ENCODE data around the gene CD180. TPM values are rescaled to one million over a fixed set of nuclear protein-coding genes. Genes with fewer than 3 reads are reported as not detected.

The CD180 gene
- total RNA-seq, 1 donor from 2014 or later = 1.0 TPM

- H3K9me3 ChIP-seq (ENCODE audit: control insufficient read depth in 3 of 3, low read length in 3 of 3) = no peaks in the 10 kb centered on the region
- peak overlapping the region; percentile 37 to 61 (median 52) for H3K4me3 ChIP-seq (ENCODE audit: low read length in 3 of 3)
- H3K9ac ChIP-seq (ENCODE audit: low read depth in 1 of 3, low read length in 3 of 3) = peak overlapping the region; percentile 38 to 74 (median 64)
- no peaks in the 10 kb centered on the region for H3K27me3 ChIP-seq (ENCODE audit: control insufficient read depth in 3 of 3, insufficient read depth in 3 of 3, low read length in 3 of 3)
- H3K36me3 ChIP-seq (ENCODE audit: control insufficient read depth in 3 of 3, insufficient read depth in 3 of 3, low read length in 3 of 3) = peaks cover 25 to 33% (median 27%) of the 10 kb centered on the region in 3 donors
- peak overlapping the region; percentile 67 for H3K27ac ChIP-seq (ENCODE audit: low read depth, low read length)
- H3K4me1 ChIP-seq (ENCODE audit: control insufficient read depth in 3 of 3, insufficient read depth in 3 of 3, low read length in 3 of 3) = peaks cover 0 to 7% (median 6%) of the 10 kb centered on the region in 3 donors
Measured at GRCh38 chr5:67166460-67167285, 29.9 kb downstream of the CD180 start.

- H3K36me3 ChIP-seq (ENCODE audit: control insufficient read depth in 3 of 3, insufficient read depth in 3 of 3, low read length in 3 of 3) = peaks cover 25 to 33% (median 27%) of the 10 kb centered on the region in 3 donors
- peak overlapping the region; percentile 37 to 61 (median 52) for H3K4me3 ChIP-seq (ENCODE audit: low read length in 3 of 3)
- H3K4me1 ChIP-seq (ENCODE audit: control insufficient read depth in 3 of 3, insufficient read depth in 3 of 3, low read length in 3 of 3) = peaks cover 0 to 7% (median 6%) of the 10 kb centered on the region in 3 donors
- peak overlapping the region; percentile 38 to 74 (median 64) for H3K9ac ChIP-seq (ENCODE audit: low read depth in 1 of 3, low read length in 3 of 3)
- no peaks in the 10 kb centered on the region for H3K9me3 ChIP-seq (ENCODE audit: control insufficient read depth in 3 of 3, low read length in 3 of 3)
- H3K27ac ChIP-seq (ENCODE audit: low read depth, low read length) = peak overlapping the region; percentile 67
- no peaks in the 10 kb centered on the region for H3K27me3 ChIP-seq (ENCODE audit: control insufficient read depth in 3 of 3, insufficient read depth in 3 of 3, low read length in 3 of 3)
Measured at GRCh38 chr5:67165526-67166459, 30.8 kb downstream of the CD180 start.

GRCh38 chr5:67164856-67165525 is 31.6 kb downstream of the CD180 start:
- no peak overlapping the region for H3K9ac ChIP-seq (ENCODE audit: low read depth in 1 of 3, low read length in 3 of 3)
- no peak overlapping the region for H3K27ac ChIP-seq (ENCODE audit: low read depth, low read length)
- peaks cover 25 to 33% (median 27%) of the 10 kb centered on the region in 3 donors for H3K36me3 ChIP-seq (ENCODE audit: control insufficient read depth in 3 of 3, insufficient read depth in 3 of 3, low read length in 3 of 3)
- H3K4me1 ChIP-seq (ENCODE audit: control insufficient read depth in 3 of 3, insufficient read depth in 3 of 3, low read length in 3 of 3) = peaks cover 0 to 7% (median 6%) of the 10 kb centered on the region in 3 donors
- no peak overlapping the region for H3K4me3 ChIP-seq (ENCODE audit: low read length in 3 of 3)
- H3K27me3 ChIP-seq (ENCODE audit: control insufficient read depth in 3 of 3, insufficient read depth in 3 of 3, low read length in 3 of 3) = no peaks in the 10 kb centered on the region
- no peaks in the 10 kb centered on the region for H3K9me3 ChIP-seq (ENCODE audit: control insufficient read depth in 3 of 3, low read length in 3 of 3)

GRCh38 chr5:67163863-67164595 is 32.6 kb downstream of the CD180 start:
- no peak overlapping the region for H3K4me3 ChIP-seq (ENCODE audit: low read length in 3 of 3)
- H3K36me3 ChIP-seq (ENCODE audit: control insufficient read depth in 3 of 3, insufficient read depth in 3 of 3, low read length in 3 of 3) = peaks cover 25 to 33% (median 27%) of the 10 kb centered on the region in 3 donors
- H3K4me1 ChIP-seq (ENCODE audit: control insufficient read depth in 3 of 3, insufficient read depth in 3 of 3, low read length in 3 of 3) = peaks cover 0 to 7% (median 6%) of the 10 kb centered on the region in 3 donors
- H3K27ac ChIP-seq (ENCODE audit: low read depth, low read length) = no peak overlapping the region
- H3K9ac ChIP-seq (ENCODE audit: low read depth in 1 of 3, low read length in 3 of 3) = no peak overlapping the region
- no peaks in the 10 kb centered on the region for H3K9me3 ChIP-seq (ENCODE audit: control insufficient read depth in 3 of 3, low read length in 3 of 3)
- H3K27me3 ChIP-seq (ENCODE audit: control insufficient read depth in 3 of 3, insufficient read depth in 3 of 3, low read length in 3 of 3) = no peaks in the 10 kb centered on the region

GRCh38 chr5:67163231-67163756 is 33.3 kb downstream of the CD180 start:
- no peak overlapping the region for H3K9ac ChIP-seq (ENCODE audit: low read depth in 1 of 3, low read length in 3 of 3)

GRCh38 chr5:67161767-67162166 is 34.8 kb downstream of the CD180 start:
- Histone ChIP-seq H3K4me1 (ENCODE audit: control insufficient read depth in 3 of 3, insufficient read depth in 3 of 3, low read length in 3 of 3) (peaks cover 0 to 6% (median 6%) of the 10 kb centered on the region in 3 donors), H3K9ac (ENCODE audit: low read depth in 1 of 3, low read length in 3 of 3) (no peak overlapping the region), H3K4me3 (ENCODE audit: low read length in 3 of 3) (no peak overlapping the region), H3K9me3 (ENCODE audit: control insufficient read depth in 3 of 3, low read length in 3 of 3) (no peaks in the 10 kb centered on the region), H3K36me3 (ENCODE audit: control insufficient read depth in 3 of 3, insufficient read depth in 3 of 3, low read length in 3 of 3) (peaks cover 18 to 33% (median 25%) of the 10 kb centered on the region in 3 donors), H3K27ac (ENCODE audit: low read depth, low read length) (no peak overlapping the region), H3K27me3 (ENCODE audit: control insufficient read depth in 3 of 3, insufficient read depth in 3 of 3, low read length in 3 of 3) (no peaks in the 10 kb centered on the region)

More at GRCh38 chr5:67163231-67163756, 33.3 kb downstream of the CD180 start:
- H3K27ac ChIP-seq (ENCODE audit: low read depth, low read length) = no peak overlapping the region
- no peak overlapping the region for H3K4me3 ChIP-seq (ENCODE audit: low read length in 3 of 3)
- no peaks in the 10 kb centered on the region for H3K9me3 ChIP-seq (ENCODE audit: control insufficient read depth in 3 of 3, low read length in 3 of 3)
- peaks cover 0 to 7% (median 6%) of the 10 kb centered on the region in 3 donors for H3K4me1 ChIP-seq (ENCODE audit: control insufficient read depth in 3 of 3, insufficient read depth in 3 of 3, low read length in 3 of 3)
- no peaks in the 10 kb centered on the region for H3K27me3 ChIP-seq (ENCODE audit: control insufficient read depth in 3 of 3, insufficient read depth in 3 of 3, low read length in 3 of 3)
- H3K36me3 ChIP-seq (ENCODE audit: control insufficient read depth in 3 of 3, insufficient read depth in 3 of 3, low read length in 3 of 3) = peaks cover 25 to 33% (median 27%) of the 10 kb centered on the region in 3 donors

- Histone ChIP-seq H3K4me1 (ENCODE audit: control insufficient read depth in 3 of 3, insufficient read depth in 3 of 3, low read length in 3 of 3) (peaks cover 0 to 3% (median 0%) of the 10 kb centered on the region in 3 donors), H3K9ac (ENCODE audit: low read depth in 1 of 3, low read length in 3 of 3) (no peak overlapping the region), H3K27me3 (ENCODE audit: control insufficient read depth in 3 of 3, insufficient read depth in 3 of 3, low read length in 3 of 3) (no peaks in the 10 kb centered on the region), H3K4me3 (ENCODE audit: low read length in 3 of 3) (no peak overlapping the region), H3K9me3 (ENCODE audit: control insufficient read depth in 3 of 3, low read length in 3 of 3) (no peaks in the 10 kb centered on the region), H3K27ac (ENCODE audit: low read depth, low read length) (no peak overlapping the region), H3K36me3 (ENCODE audit: control insufficient read depth in 3 of 3, insufficient read depth in 3 of 3, low read length in 3 of 3) (peaks cover 21 to 34% (median 25%) of the 10 kb centered on the region in 3 donors)
Measured at GRCh38 chr5:67160985-67161384, 35.6 kb downstream of the CD180 start.

- H3K9ac ChIP-seq (ENCODE audit: low read depth in 1 of 3, low read length in 3 of 3) = no peak overlapping the region
- no peaks in the 10 kb centered on the region for H3K9me3 ChIP-seq (ENCODE audit: control insufficient read depth in 3 of 3, low read length in 3 of 3)
- no peaks in the 10 kb centered on the region for H3K27me3 ChIP-seq (ENCODE audit: control insufficient read depth in 3 of 3, insufficient read depth in 3 of 3, low read length in 3 of 3)
- H3K27ac ChIP-seq (ENCODE audit: low read depth, low read length) = no peak overlapping the region
- peaks cover 0 to under 1% (median under 1%) of the 10 kb centered on the region in 3 donors for H3K4me1 ChIP-seq (ENCODE audit: control insufficient read depth in 3 of 3, insufficient read depth in 3 of 3, low read length in 3 of 3)
- H3K4me3 ChIP-seq (ENCODE audit: low read length in 3 of 3) = no peak overlapping the region
- peaks cover 21 to 32% (median 25%) of the 10 kb centered on the region in 3 donors for H3K36me3 ChIP-seq (ENCODE audit: control insufficient read depth in 3 of 3, insufficient read depth in 3 of 3, low read length in 3 of 3)
Measured at GRCh38 chr5:67160272-67160671, 36.3 kb downstream of the CD180 start.
